Bronchial epithelial cell (primary cell): ENCODE data around the gene HDAC4. TPM values are rescaled to one million over a fixed set of nuclear protein-coding genes. Genes with fewer than 3 reads are reported as not detected.

ENCODE experiments used
- DNase-seq: peaks from one replicate; pipeline ENCODE4 v3.0.0-alpha.2; 2010; ENCODE audit warnings: low read depth
- FAIRE-seq: peaks from 2 replicates; lab custom pipeline; 2011; peaks lifted over from hg19 to GRCh38; lab: Jason Lieb, UNC
- H3K27me3 ChIP-seq: 2 replicates; pipeline ENCODE4 v1.5.1; 2011; ENCODE audit warnings: low read length; ENCODE audit not compliant: control insufficient read depth, insufficient read depth
- H3K36me3 ChIP-seq: 2 replicates; pipeline ENCODE4 v1.5.1; 2011; ENCODE audit warnings: low read length; ENCODE audit not compliant: control insufficient read depth, insufficient read depth
- H3K4me3 ChIP-seq: 2 replicates; pipeline ENCODE4 v1.5.1; 2011; ENCODE audit warnings: mild to moderate bottlenecking, low read depth, low read length, control low read depth
- total RNA-seq: library from RNA; depleted of rRNA; stranded (reverse); fragments of >200 nt; gene quantifications from 2 replicates; pipeline ENCODE4 v1.2.1, GENCODE V29; 2014
- TF ChIP-seq, protein P1 (sequence below): IDR thresholded peaks from 2 replicates; pipeline ENCODE4 v1.5.1; 2011; ENCODE audit warnings: mild to moderate bottlenecking, moderate library complexity, low read length, control low read depth, inconsistent platforms; ENCODE audit not compliant: insufficient read depth, severe bottlenecking

HDAC4 gene
- total RNA-seq, 1 donor from 2014 or later: 5.3 TPM

- no peaks in the 10 kb centered on the region for H3K36me3 ChIP-seq
- DNase-seq (no peak), FAIRE-seq (no peak)
- TF ChIP-seq, protein P1, sequence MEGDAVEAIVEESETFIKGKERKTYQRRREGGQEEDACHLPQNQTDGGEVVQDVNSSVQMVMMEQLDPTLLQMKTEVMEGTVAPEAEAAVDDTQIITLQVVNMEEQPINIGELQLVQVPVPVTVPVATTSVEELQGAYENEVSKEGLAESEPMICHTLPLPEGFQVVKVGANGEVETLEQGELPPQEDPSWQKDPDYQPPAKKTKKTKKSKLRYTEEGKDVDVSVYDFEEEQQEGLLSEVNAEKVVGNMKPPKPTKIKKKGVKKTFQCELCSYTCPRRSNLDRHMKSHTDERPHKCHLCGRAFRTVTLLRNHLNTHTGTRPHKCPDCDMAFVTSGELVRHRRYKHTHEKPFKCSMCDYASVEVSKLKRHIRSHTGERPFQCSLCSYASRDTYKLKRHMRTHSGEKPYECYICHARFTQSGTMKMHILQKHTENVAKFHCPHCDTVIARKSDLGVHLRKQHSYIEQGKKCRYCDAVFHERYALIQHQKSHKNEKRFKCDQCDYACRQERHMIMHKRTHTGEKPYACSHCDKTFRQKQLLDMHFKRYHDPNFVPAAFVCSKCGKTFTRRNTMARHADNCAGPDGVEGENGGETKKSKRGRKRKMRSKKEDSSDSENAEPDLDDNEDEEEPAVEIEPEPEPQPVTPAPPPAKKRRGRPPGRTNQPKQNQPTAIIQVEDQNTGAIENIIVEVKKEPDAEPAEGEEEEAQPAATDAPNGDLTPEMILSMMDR: no peak
- no peak overlapping the region for H3K4me3 ChIP-seq
- no peaks in the 10 kb centered on the region for H3K27me3 ChIP-seq
Measured at GRCh38 chr2:239084007-239084406, 316.8 kb downstream of the HDAC4 start.

- no peak overlapping the region for H3K4me3 ChIP-seq
- no peaks in the 10 kb centered on the region for H3K36me3 ChIP-seq
- FAIRE-seq: no peak
- DNase-seq: no peak
- TF ChIP-seq, protein P1: no peak
- no peaks in the 10 kb centered on the region for H3K27me3 ChIP-seq
Measured at GRCh38 chr2:239082425-239082824, 318.4 kb downstream of the HDAC4 start.

GRCh38 chr2:239081622-239082021 lies 319.2 kb downstream of the HDAC4 start:
- TF ChIP-seq, protein P1: no peak
- Histone ChIP-seq H3K27me3 (no peaks in the 10 kb centered on the region), H3K4me3 (no peak overlapping the region), H3K36me3 (no peaks in the 10 kb centered on the region)
- FAIRE-seq (no peak), DNase-seq (no peak)

DNA sequence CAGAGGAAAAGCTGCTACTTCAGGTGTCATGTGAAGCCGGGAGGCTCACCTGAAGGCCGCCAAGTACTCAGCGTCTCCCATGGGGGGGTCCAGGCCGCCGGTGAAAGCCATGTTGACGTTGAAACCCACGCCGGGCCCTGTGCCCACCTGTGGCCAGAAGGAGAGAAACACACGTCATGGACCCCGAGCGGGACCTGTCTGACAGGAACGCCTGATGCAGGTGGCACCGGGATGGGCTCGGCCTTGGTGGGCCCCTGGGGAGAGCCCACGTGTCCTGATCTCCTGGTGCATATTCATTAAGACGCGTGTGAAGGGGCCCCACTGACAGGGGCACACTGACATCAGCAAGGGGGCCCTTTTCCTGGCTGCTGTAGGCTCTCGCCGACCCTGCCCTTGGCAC lies 319.8 kb downstream of the HDAC4 start:
- Histone ChIP-seq H3K27me3 (no peaks in the 10 kb centered on the region), H3K36me3 (no peaks in the 10 kb centered on the region), H3K4me3 (no peak overlapping the region)
- FAIRE-seq (no peak), DNase-seq (no peak)
- TF ChIP-seq, protein P1: no peak

GRCh38 chr2:239079671-239080294 lies 321.0 kb downstream of the HDAC4 start:
- FAIRE-seq: peak; percentile 97

More at GRCh38 chr2:239079671-239080294, 321.0 kb downstream of the HDAC4 start:
- no peaks in the 10 kb centered on the region for H3K36me3 ChIP-seq
- DNase-seq: no peak
- TF ChIP-seq, protein P1: no peak
- no peak overlapping the region for H3K4me3 ChIP-seq
- H3K27me3 ChIP-seq: no peaks in the 10 kb centered on the region
